C4-2B (cell line): ENCODE results near the gene SCFD2.

ENCODE experiments used
- ZFX ChIP-seq: fragments of 450-650 bp; IDR thresholded peaks from 2 replicates; pipeline ENCODE4 v1.6.1; 2017
- TF ChIP-seq, protein P1 (sequence below): fragments of 450-650 bp; conservative IDR thresholded peaks from 2 replicates; pipeline ENCODE4 v1.5.1; 2017; ENCODE audit warnings: mild to moderate bottlenecking

DNA sequence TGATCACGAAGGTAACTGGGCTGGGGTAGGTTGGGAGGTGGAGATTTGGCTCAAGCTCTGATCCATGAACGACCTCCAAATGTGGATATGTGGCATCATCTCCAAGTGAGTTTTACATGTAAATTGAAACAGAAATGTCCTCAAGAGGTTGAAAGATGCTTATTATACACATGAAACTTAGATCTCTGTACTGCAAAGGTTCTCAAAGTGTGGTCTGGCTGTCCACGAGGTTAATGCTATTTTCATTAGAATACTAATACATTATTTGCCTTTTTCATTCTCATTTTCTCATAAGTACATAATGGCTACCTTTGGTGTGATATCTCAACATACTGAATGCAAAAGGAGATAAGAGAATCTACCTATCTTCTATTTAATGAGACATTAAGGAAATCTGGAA is 305.6 kb downstream of the SCFD2 start:
- TF ChIP-seq, protein P1, sequence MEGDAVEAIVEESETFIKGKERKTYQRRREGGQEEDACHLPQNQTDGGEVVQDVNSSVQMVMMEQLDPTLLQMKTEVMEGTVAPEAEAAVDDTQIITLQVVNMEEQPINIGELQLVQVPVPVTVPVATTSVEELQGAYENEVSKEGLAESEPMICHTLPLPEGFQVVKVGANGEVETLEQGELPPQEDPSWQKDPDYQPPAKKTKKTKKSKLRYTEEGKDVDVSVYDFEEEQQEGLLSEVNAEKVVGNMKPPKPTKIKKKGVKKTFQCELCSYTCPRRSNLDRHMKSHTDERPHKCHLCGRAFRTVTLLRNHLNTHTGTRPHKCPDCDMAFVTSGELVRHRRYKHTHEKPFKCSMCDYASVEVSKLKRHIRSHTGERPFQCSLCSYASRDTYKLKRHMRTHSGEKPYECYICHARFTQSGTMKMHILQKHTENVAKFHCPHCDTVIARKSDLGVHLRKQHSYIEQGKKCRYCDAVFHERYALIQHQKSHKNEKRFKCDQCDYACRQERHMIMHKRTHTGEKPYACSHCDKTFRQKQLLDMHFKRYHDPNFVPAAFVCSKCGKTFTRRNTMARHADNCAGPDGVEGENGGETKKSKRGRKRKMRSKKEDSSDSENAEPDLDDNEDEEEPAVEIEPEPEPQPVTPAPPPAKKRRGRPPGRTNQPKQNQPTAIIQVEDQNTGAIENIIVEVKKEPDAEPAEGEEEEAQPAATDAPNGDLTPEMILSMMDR: no peak
- TF ChIP-seq ZFX: no peak
